ENCODE data around the gene CACNA1S. TPM values are rescaled to one million over a fixed set of nuclear protein-coding genes. Genes with fewer than 3 reads are reported as not detected.

The CACNA1S gene
- total RNA-seq, 2 experiments from 2014 or later: not detected

- TF ChIP-seq CTCF (IDR thresholded peaks at IDR 0.05): no peak
- Mint-ChIP-seq H3K27ac (no peak overlapping the region), H3K9me3 (no peaks in the 10 kb centered on the region), H3K4me3 (no peak overlapping the region), H3K36me3 (ENCODE audit: low read depth) (no peaks in the 10 kb centered on the region), H3K27me3 (no peaks in the 10 kb centered on the region), H3K4me1 (ENCODE audit: low read depth) (no peaks in the 10 kb centered on the region)
- H3K4me1 ChIP-seq (ENCODE audit: insufficient read depth, low read length): no peaks in the 10 kb centered on the region
- ATAC-seq (ENCODE audit: poor library complexity) (no peak), DNase-seq (no peak)
- ChIA-PET CTCF (no interaction called here), POLR2A (no interaction called here)
- intact Hi-C loops (cut with DNase I, micrococcal nuclease): no loop called here
- no peaks in the 10 kb centered on the region for H3K36me3 ChIP-seq (ENCODE audit: insufficient read depth, low read length)
- H3K4me3 ChIP-seq (ENCODE audit: low read length): no peak overlapping the region
- no peaks in the 10 kb centered on the region for H3K9me3 ChIP-seq (ENCODE audit: control insufficient read depth in 1 of 2, insufficient read depth in 1 of 2, low read length in 2 of 2)
- no peak overlapping the region for H3K27ac ChIP-seq (ENCODE audit: low read depth in 1 of 2, low read length in 2 of 2)
- H3K27me3 ChIP-seq (ENCODE audit: control insufficient read depth in 1 of 2, insufficient read depth in 2 of 2, low read length in 2 of 2): no peaks in the 10 kb centered on the region
Measured at GRCh38 chr1:201096041-201096461, 16.2 kb downstream of the CACNA1S start.

GRCh38 chr1:201095581-201095980 is 16.6 kb downstream of the CACNA1S start:
- intact Hi-C loops (cut with DNase I, micrococcal nuclease): no loop called here
- no peaks in the 10 kb centered on the region for H3K4me1 ChIP-seq (ENCODE audit: insufficient read depth, low read length)
- Mint-ChIP-seq H3K27ac (no peak overlapping the region), H3K36me3 (ENCODE audit: low read depth) (no peaks in the 10 kb centered on the region), H3K4me1 (ENCODE audit: low read depth) (no peaks in the 10 kb centered on the region), H3K9me3 (no peaks in the 10 kb centered on the region), H3K27me3 (no peaks in the 10 kb centered on the region), H3K4me3 (no peak overlapping the region)
- DNase-seq (no peak), ATAC-seq (ENCODE audit: poor library complexity) (no peak)
- no peak for TF ChIP-seq CTCF (IDR thresholded peaks at IDR 0.05)
- no peak overlapping the region for H3K4me3 ChIP-seq (ENCODE audit: low read length)
- no peaks in the 10 kb centered on the region for H3K9me3 ChIP-seq (ENCODE audit: control insufficient read depth in 1 of 2, insufficient read depth in 1 of 2, low read length in 2 of 2)
- H3K36me3 ChIP-seq (ENCODE audit: insufficient read depth, low read length): no peaks in the 10 kb centered on the region
- ChIA-PET CTCF (no interaction called here), POLR2A (no interaction called here)
- H3K27me3 ChIP-seq (ENCODE audit: control insufficient read depth in 1 of 2, insufficient read depth in 2 of 2, low read length in 2 of 2): no peaks in the 10 kb centered on the region
- no peak overlapping the region for H3K27ac ChIP-seq (ENCODE audit: low read depth in 1 of 2, low read length in 2 of 2)

GRCh38 chr1:201094832-201095231 is 17.4 kb downstream of the CACNA1S start:
- Histone ChIP-seq H3K36me3 (ENCODE audit: insufficient read depth, low read length) (no peaks in the 10 kb centered on the region), H3K4me3 (ENCODE audit: low read length) (no peak overlapping the region), H3K9me3 (ENCODE audit: control insufficient read depth in 1 of 2, insufficient read depth in 1 of 2, low read length in 2 of 2) (no peaks in the 10 kb centered on the region), H3K27ac (ENCODE audit: low read depth in 1 of 2, low read length in 2 of 2) (no peak overlapping the region), H3K27me3 (ENCODE audit: control insufficient read depth in 1 of 2, insufficient read depth in 2 of 2, low read length in 2 of 2) (no peaks in the 10 kb centered on the region), H3K4me1 (ENCODE audit: insufficient read depth, low read length) (no peaks in the 10 kb centered on the region)
- no peak for TF ChIP-seq CTCF (IDR thresholded peaks at IDR 0.05)
- no peak for ATAC-seq (ENCODE audit: poor library complexity)
- Mint-ChIP-seq H3K9me3 (no peaks in the 10 kb centered on the region), H3K27ac (no peak overlapping the region), H3K27me3 (no peaks in the 10 kb centered on the region), H3K4me3 (no peak overlapping the region), H3K4me1 (ENCODE audit: low read depth) (no peaks in the 10 kb centered on the region), H3K36me3 (ENCODE audit: low read depth) (no peaks in the 10 kb centered on the region)
- ChIA-PET CTCF (no interaction called here), POLR2A (no interaction called here)
- intact Hi-C loops (cut with DNase I, micrococcal nuclease): no loop called here
- DNase-seq: no peak
